VCaP (cell line): ENCODE data around the gene SLX9.
"Not testable (repeated sequence)": the region's sequence is repeated elsewhere in the genome, so short reads cannot be mapped to it uniquely, and the experiment has no call there.

Experiments
- H3K27ac ChIP-seq: fragments of 450-650 bp; 2 replicates; pipeline ENCODE4 v1.5.1; 2017
- CTCF ChIP-seq: fragments of 450-650 bp; conservative IDR thresholded peaks from 2 replicates; pipeline ENCODE4 v1.5.1; 2017; ENCODE audit warnings: mild to moderate bottlenecking, moderate library complexity

Gene SLX9

GRCh38 chr21:44925378-44925755, 14.5 kb upstream of the SLX9 start:
- TF ChIP-seq CTCF: no peak
- H3K27ac ChIP-seq: no peak overlapping the region

- no peak overlapping the region for H3K27ac ChIP-seq
- no peak for TF ChIP-seq CTCF
Measured at GRCh38 chr21:44926331-44927101, 13.3 kb upstream of the SLX9 start.

- TF ChIP-seq CTCF: no peak
- no peak overlapping the region for H3K27ac ChIP-seq
Measured at GRCh38 chr21:44927259-44927586, 12.6 kb upstream of the SLX9 start.

GRCh38 chr21:44927587-44928461, 12.0 kb upstream of the SLX9 start:
- TF ChIP-seq CTCF: no peak
- no peak overlapping the region for H3K27ac ChIP-seq

GRCh38 chr21:44928500-44929241, 11.2 kb upstream of the SLX9 start:
- H3K27ac ChIP-seq: not testable (repeated sequence)

GRCh38 chr21:44929242-44929798, 10.5 kb upstream of the SLX9 start:
- no peak for TF ChIP-seq CTCF
- no peak overlapping the region for H3K27ac ChIP-seq

- no peak for TF ChIP-seq CTCF
- H3K27ac ChIP-seq: no peak overlapping the region
Measured at GRCh38 chr21:44929799-44930542, 9.9 kb upstream of the SLX9 start.
